Measurements from ENCODE around the gene QSOX1. TPM values are rescaled to one million over a fixed set of nuclear protein-coding genes. Genes with fewer than 3 reads are reported as not detected.
A peak's percentile ranks its signal among the peaks of the same experiment; 100 is the strongest.

The QSOX1 gene
- polyA plus RNA-seq, 3 donors from 2014 or later, result 14.7 to 18.7 (median 15.8) TPM

- DNase-seq, result peak in 1 of 3 donors; percentile 4
- Mint-ChIP-seq H3K27me3 (ENCODE audit: low read depth in 3 of 3) (peaks cover 2 to 20% (median 8%) of the 10 kb centered on the region in 3 donors), H3K4me3 (peak overlapping the region; percentile 51 to 92 (median 87)), H3K27ac (peak overlapping the region in 5 of 6 donors; percentile 23 to 78 (median 69)), H3K4me1 (peaks cover 23 to 36% of the 10 kb centered on the region in 2 donors), H3K9me3 (no peaks in the 10 kb centered on the region), H3K36me3 (no peaks in the 10 kb centered on the region)
Observed at GRCh38 chr1:180156201-180156600, 1.5 kb downstream of the QSOX1 start.

DNA sequence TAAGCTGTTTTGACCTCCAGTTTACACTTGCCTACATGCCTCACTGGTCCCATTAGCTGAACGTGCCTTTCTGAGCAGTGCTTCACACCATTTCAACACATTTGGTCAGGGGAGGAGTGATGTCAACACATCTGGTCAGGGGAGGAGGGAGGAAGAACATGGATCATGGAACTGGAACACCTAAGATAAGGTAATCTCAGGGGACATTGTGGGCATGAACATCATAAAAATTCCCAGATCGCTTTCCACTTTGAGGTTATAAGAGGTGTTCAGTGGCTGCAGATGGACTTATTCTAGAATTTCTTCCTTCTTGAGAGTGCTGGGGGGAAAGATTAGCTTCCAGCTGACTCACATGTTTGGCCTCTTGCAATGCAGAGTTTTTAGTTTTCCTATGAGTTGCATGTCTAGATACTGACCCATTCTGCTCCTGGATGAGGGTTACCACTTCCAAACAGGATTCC, 2.0 kb downstream of the QSOX1 start:
- no peaks in the 10 kb centered on the region for H3K36me3 Mint-ChIP-seq
- H3K27ac Mint-ChIP-seq, result peak overlapping the region in 5 of 6 donors; percentile 6 to 78 (median 65)
- H3K9me3 Mint-ChIP-seq, result no peaks in the 10 kb centered on the region
- H3K27me3 Mint-ChIP-seq (ENCODE audit: low read depth in 3 of 3), result peaks cover 0 to 20% (median 8%) of the 10 kb centered on the region in 3 donors
- peaks cover 23 to 36% of the 10 kb centered on the region in 2 donors for H3K4me1 Mint-ChIP-seq
- DNase-seq, result no peak
- H3K4me3 Mint-ChIP-seq, result peak overlapping the region in 3 of 5 donors; percentile 22 to 87 (median 31)

DNA sequence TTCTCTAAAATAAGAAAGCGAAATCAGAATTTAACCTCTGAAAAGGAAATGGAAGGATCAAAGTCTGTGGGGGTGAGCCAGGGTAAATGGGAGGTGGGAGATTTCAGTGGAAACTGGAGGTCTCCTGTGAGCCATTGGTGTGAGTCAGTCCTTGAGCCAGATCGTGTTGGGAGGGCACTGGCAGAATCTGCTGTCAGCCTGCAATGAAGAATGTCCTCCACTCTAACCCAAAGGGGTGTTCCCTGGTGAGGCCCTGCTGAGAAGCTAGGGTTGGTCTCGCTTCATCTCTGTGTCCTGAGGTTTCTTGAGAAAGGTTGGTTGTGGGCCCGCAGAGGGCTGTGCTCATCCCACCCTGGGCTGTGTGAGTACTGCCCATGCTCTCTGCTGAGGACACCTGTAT, 2.4 kb downstream of the QSOX1 start:
- no peaks in the 10 kb centered on the region for H3K36me3 Mint-ChIP-seq
- no peak for DNase-seq
- no peaks in the 10 kb centered on the region for H3K9me3 Mint-ChIP-seq
- H3K4me3 Mint-ChIP-seq, result peak overlapping the region in 1 of 5 donors; percentile 31
- peaks cover 0 to 20% (median 8%) of the 10 kb centered on the region in 3 donors for H3K27me3 Mint-ChIP-seq (ENCODE audit: low read depth in 3 of 3)
- peaks cover 23 to 36% of the 10 kb centered on the region in 2 donors for H3K4me1 Mint-ChIP-seq
- peak overlapping the region in 2 of 6 donors; percentile 26 to 65 for H3K27ac Mint-ChIP-seq

GRCh38 chr1:180157576-180158057, 2.9 kb downstream of the QSOX1 start:
- H3K27ac Mint-ChIP-seq, result no peak overlapping the region
- H3K4me1 Mint-ChIP-seq, result peaks cover 23 to 36% of the 10 kb centered on the region in 2 donors

GRCh38 chr1:180158149-180159147, 3.8 kb downstream of the QSOX1 start:
- Mint-ChIP-seq H3K27me3 (ENCODE audit: low read depth in 3 of 3) (peaks cover 0 to 16% (median 8%) of the 10 kb centered on the region in 3 donors), H3K36me3 (no peaks in the 10 kb centered on the region), H3K27ac (no peak overlapping the region), H3K9me3 (no peaks in the 10 kb centered on the region), H3K4me1 (peaks cover 22 to 34% of the 10 kb centered on the region in 2 donors), H3K4me3 (no peak overlapping the region)
- DNase-seq, result no peak

More at GRCh38 chr1:180157576-180158057, 2.9 kb downstream of the QSOX1 start:
- Mint-ChIP-seq H3K9me3 (no peaks in the 10 kb centered on the region), H3K36me3 (no peaks in the 10 kb centered on the region), H3K27me3 (ENCODE audit: low read depth in 3 of 3) (peaks cover 0 to 16% (median 8%) of the 10 kb centered on the region in 3 donors), H3K4me3 (no peak overlapping the region)
- DNase-seq, result no peak

GRCh38 chr1:180160357-180160756, 5.7 kb downstream of the QSOX1 start:
- DNase-seq, result no peak
- H3K4me3 Mint-ChIP-seq, result no peak overlapping the region
- H3K27ac Mint-ChIP-seq, result no peak overlapping the region
- H3K4me1 Mint-ChIP-seq, result peaks cover 14 to 26% of the 10 kb centered on the region in 2 donors
- H3K36me3 Mint-ChIP-seq, result peaks cover 0 to 4% (median 0%) of the 10 kb centered on the region in 3 donors
- H3K9me3 Mint-ChIP-seq, result no peaks in the 10 kb centered on the region
- H3K27me3 Mint-ChIP-seq (ENCODE audit: low read depth in 3 of 3), result peaks cover 0 to 8% (median 1%) of the 10 kb centered on the region in 3 donors

DNA sequence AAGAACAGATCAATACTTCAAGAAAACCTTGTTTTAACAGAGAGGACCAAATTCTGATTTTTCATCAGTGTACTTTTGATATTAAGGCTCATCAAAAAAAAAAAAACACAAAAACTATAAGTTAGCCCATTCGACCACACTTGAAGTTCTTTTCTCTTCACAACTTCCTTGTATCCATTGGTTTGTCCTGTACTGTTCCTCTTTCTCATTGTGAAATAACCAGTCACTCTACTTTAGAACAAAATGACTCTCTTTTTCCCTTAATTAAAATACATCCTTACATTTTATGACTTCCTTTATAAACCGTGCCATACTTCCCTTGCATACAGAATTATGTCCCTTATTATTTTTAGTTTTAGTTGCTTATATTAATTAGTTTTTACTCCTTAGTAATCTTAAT, 8.4 kb downstream of the QSOX1 start:
- Mint-ChIP-seq H3K27ac (no peak overlapping the region), H3K4me1 (peaks cover 0 to 5% of the 10 kb centered on the region in 2 donors), H3K36me3 (peaks cover 0 to 4% (median 0%) of the 10 kb centered on the region in 3 donors), H3K9me3 (no peaks in the 10 kb centered on the region), H3K4me3 (no peak overlapping the region), H3K27me3 (ENCODE audit: low read depth in 3 of 3) (peaks cover 0 to 2% (median 0%) of the 10 kb centered on the region in 3 donors)
- DNase-seq, result no peak

- Mint-ChIP-seq H3K36me3 (peaks cover 0 to 4% (median 0%) of the 10 kb centered on the region in 3 donors), H3K4me3 (no peak overlapping the region), H3K27ac (no peak overlapping the region), H3K27me3 (ENCODE audit: low read depth in 3 of 3) (peaks cover 0 to 2% (median 2%) of the 10 kb centered on the region in 3 donors), H3K4me1 (peaks cover 0 to 1% of the 10 kb centered on the region in 2 donors), H3K9me3 (no peaks in the 10 kb centered on the region)
- DNase-seq, result no peak
Observed at GRCh38 chr1:180165096-180165495, 10.4 kb downstream of the QSOX1 start.

DNA sequence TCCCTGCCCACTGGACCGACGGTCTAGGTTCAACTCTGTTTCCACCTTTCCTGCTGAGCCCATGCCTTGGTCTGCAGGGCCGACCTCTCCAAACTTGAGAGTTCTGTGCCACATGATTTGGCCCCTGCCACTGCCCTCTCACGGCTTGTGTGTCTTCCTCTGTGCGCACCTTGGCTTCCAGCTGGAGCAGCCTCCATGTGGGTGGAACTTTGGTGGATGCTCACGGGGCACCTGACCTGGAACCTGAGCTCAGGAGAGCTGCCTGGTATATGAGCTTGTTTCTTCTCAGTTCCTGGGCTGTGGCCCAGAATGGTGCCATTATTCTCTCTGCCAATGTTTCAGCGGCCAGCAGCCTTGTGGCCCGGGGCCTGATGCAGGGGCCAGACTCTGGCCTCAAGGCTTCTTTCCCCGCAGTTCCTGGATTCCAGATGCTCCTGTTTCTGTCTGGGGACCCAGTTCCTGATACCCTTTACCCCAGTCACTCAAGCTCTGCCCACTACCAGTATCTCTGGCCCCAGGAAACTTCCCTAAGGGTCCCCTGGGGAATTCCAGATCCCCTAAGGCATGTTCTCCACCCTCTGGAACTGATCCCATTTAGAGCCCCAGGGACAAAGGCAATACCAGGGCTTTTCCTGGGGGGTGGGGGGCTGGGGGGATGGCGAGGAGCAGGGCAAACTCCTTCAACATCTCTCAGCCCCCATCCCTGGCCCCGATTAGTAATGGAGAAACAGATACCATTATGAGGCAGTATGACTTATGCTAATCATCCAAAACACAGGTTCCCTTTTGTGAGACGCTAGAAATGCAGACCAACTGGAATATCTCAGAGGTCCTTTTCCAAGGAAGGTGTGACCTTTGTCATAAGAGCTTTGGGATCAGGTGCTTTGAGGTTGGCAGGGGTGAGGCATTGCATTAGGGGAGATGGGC, 11.1 kb downstream of the QSOX1 start:
- Mint-ChIP-seq H3K27ac (peak overlapping the region in 1 of 6 donors; percentile 41), H3K9me3 (no peaks in the 10 kb centered on the region), H3K36me3 (peaks cover 0 to 4% (median 2%) of the 10 kb centered on the region in 3 donors), H3K4me1 (peaks cover 0 to 1% of the 10 kb centered on the region in 2 donors), H3K4me3 (no peak overlapping the region), H3K27me3 (ENCODE audit: low read depth in 3 of 3) (peaks cover 0 to 3% (median 2%) of the 10 kb centered on the region in 3 donors)
- no peak for DNase-seq

GRCh38 chr1:180166436-180166800, 11.7 kb downstream of the QSOX1 start:
- Mint-ChIP-seq H3K36me3 (peaks cover 0 to 5% (median 4%) of the 10 kb centered on the region in 3 donors), H3K4me3 (no peak overlapping the region), H3K4me1 (peaks cover 0 to 1% of the 10 kb centered on the region in 2 donors), H3K9me3 (no peaks in the 10 kb centered on the region), H3K27me3 (ENCODE audit: low read depth in 3 of 3) (peaks cover 0 to 4% (median 2%) of the 10 kb centered on the region in 3 donors), H3K27ac (no peak overlapping the region)
- DNase-seq, result no peak

GRCh38 chr1:180167021-180167701, 12.5 kb downstream of the QSOX1 start:
- Mint-ChIP-seq H3K27me3 (ENCODE audit: low read depth in 3 of 3) (peaks cover 0 to 4% (median 2%) of the 10 kb centered on the region in 3 donors), H3K36me3 (peaks cover 0 to 8% (median 4%) of the 10 kb centered on the region in 3 donors), H3K9me3 (no peaks in the 10 kb centered on the region), H3K27ac (no peak overlapping the region), H3K4me3 (no peak overlapping the region), H3K4me1 (peaks cover 0 to 1% of the 10 kb centered on the region in 2 donors)
- no peak for DNase-seq

- Mint-ChIP-seq H3K27me3 (ENCODE audit: low read depth in 3 of 3) (peaks cover 0 to 4% (median 2%) of the 10 kb centered on the region in 3 donors), H3K4me3 (no peak overlapping the region), H3K27ac (no peak overlapping the region), H3K9me3 (no peaks in the 10 kb centered on the region), H3K4me1 (peaks cover 0 to 1% of the 10 kb centered on the region in 2 donors), H3K36me3 (peaks cover 0 to 8% (median 4%) of the 10 kb centered on the region in 3 donors)
- DNase-seq, result no peak
Observed at GRCh38 chr1:180167721-180168467, 13.2 kb downstream of the QSOX1 start.
